GM18519 (cell line): ENCODE results near the gene HP1BP3.

ENCODE experiments used
- ATAC-seq: cut with Tn5 transposase; IDR thresholded peaks from one replicate; pipeline ENCODE4 v1.9.1; 2021; ENCODE audit warnings: mild to moderate bottlenecking, moderate library complexity; ENCODE audit not compliant: unreplicated experiment, low FRiP score

The HP1BP3 gene

GRCh38 chr1:20696397-20697333, 90.4 kb downstream of the HP1BP3 start:
- no peak for ATAC-seq

DNA sequence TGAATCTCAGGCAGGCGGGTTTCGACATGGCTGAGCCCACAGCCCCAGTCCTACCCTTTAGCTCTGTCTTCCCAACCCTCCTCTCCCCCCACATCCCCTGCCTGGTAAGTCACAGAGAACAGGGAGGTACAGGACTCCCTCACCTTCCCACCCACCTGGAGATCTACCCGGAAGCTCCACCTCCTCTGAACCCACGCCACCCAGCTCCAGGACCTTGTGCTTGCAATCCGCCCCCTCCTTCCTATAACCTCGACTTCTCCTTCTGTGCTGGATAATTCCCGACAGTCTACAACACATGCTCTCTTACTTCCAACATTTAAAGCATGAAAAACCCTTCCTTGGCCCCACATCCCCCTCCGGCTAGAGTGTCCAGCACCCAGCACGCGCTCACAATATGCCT, 91.6 kb downstream of the HP1BP3 start:
- ATAC-seq = no peak

DNA sequence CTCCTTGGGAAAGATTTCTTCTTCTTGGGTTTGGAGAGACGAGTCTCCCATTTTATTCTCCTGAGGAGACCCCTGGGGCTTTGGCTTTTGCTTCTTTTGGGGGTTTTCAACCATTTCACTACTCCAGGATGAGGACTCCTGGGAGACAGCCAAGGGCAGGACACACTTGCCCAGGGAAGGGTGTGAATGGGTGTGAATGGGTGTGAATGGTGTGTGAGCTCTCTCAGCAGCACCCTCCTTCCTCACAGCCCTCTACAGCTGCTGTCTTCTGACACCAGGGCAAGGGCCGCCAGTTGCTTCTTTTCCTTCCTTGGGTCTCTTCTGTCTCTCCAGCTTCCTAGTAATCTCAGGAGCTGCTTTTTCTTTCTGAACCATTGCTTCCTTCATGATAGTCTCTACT, 93.5 kb downstream of the HP1BP3 start:
- ATAC-seq = no peak
